Lower lobe of right lung (tissue), 2 donors: ENCODE measurements around the gene DLG5. TPM values are rescaled to one million over a fixed set of nuclear protein-coding genes. Genes with fewer than 3 reads are reported as not detected.

ENCODE experiments used
- ATAC-seq, 2 donors: fragments of 200-7000 bp; cut with Tn5 transposase; one replicate each; pipeline ENCODE4 v1.9.1; 2020 to 2022; ENCODE audit warnings: mild to moderate bottlenecking in 2 of 2, moderate library complexity in 2 of 2
- DNase-seq: peaks from one replicate; pipeline ENCODE4 v3.0.0-alpha.2; 2020
- H3K27ac ChIP-seq: fragments of 200-600 bp; one replicate; pipeline ENCODE4 v1.8.0; 2022
- H3K27me3 ChIP-seq: fragments of 200-600 bp; one replicate; pipeline ENCODE4 v1.8.0; 2022; ENCODE audit warnings: low read depth
- H3K36me3 ChIP-seq: fragments of 200-600 bp; one replicate; pipeline ENCODE4 v1.8.0; 2022; ENCODE audit warnings: mild to moderate bottlenecking
- H3K4me1 ChIP-seq: fragments of 200-600 bp; one replicate; pipeline ENCODE4 v1.8.0; 2022
- H3K4me3 ChIP-seq: fragments of 200-600 bp; one replicate; pipeline ENCODE4 v1.8.0; 2022; ENCODE audit warnings: mild to moderate bottlenecking
- H3K9me3 ChIP-seq: fragments of 200-600 bp; one replicate; pipeline ENCODE4 v1.8.0; 2022
- CTCF ChIP-seq: fragments of 200-600 bp; IDR thresholded peaks from one replicate; pipeline ENCODE4 v1.8.0; 2022; ENCODE audit warnings: antibody characterized with exemption, mild to moderate bottlenecking
- intact Hi-C: fragments of 100-400 bp; cut with DNase I; formaldehyde crosslinking; loops from one replicate; pipeline ENCODE4 v1.11.0; 2022
- total RNA-seq: library from RNA; stranded (reverse); fragmentation: NEBNext Ultra II Directional; extraction: Animal tissue kit (Norgen Biotek cat#: 25700); gene quantifications from one replicate; pipeline ENCODE4 v1.2.1, GENCODE V29; 2021
- donor health status: DM: no; HTN: yes; CAD: no; lungs with severe emphysema.

Gene DLG5
- total RNA-seq, 1 donor from 2014 or later, result 18.7 TPM

- Histone ChIP-seq H3K9me3 (no peaks in the 10 kb centered on the region), H3K4me3 (peak overlapping the region; percentile 90), H3K27me3 (no peaks in the 10 kb centered on the region), H3K36me3 (no peaks in the 10 kb centered on the region), H3K4me1 (peaks cover 29% of the 10 kb centered on the region), H3K27ac (peak overlapping the region; percentile 65)
- DNase-seq, result no peak
- peak; percentile 34 to 46 for ATAC-seq
- intact Hi-C loops, result no loop called here
- TF ChIP-seq CTCF, result no peak
These were observed 1.2 kb downstream of the DLG5 start for GRCh38 chr10:77925410-77925794.

- DNase-seq, result no peak
- no peak for ATAC-seq
- no peaks in the 10 kb centered on the region for H3K27me3 ChIP-seq
- peaks cover 34% of the 10 kb centered on the region for H3K4me1 ChIP-seq
- TF ChIP-seq CTCF, result no peak
- H3K4me3 ChIP-seq, result no peak overlapping the region
- no peak overlapping the region for H3K27ac ChIP-seq
- intact Hi-C loops, result no loop called here
- H3K9me3 ChIP-seq, result no peaks in the 10 kb centered on the region
- H3K36me3 ChIP-seq, result no peaks in the 10 kb centered on the region
These were observed 3.9 kb downstream of the DLG5 start for GRCh38 chr10:77922566-77923179.

- ATAC-seq (no peak), DNase-seq (no peak)
- intact Hi-C loops, result no loop called here
- H3K27me3 ChIP-seq, result no peaks in the 10 kb centered on the region
- TF ChIP-seq CTCF, result no peak
- no peak overlapping the region for H3K27ac ChIP-seq
- H3K4me1 ChIP-seq, result peaks cover 28% of the 10 kb centered on the region
- no peaks in the 10 kb centered on the region for H3K36me3 ChIP-seq
- no peaks in the 10 kb centered on the region for H3K9me3 ChIP-seq
- no peak overlapping the region for H3K4me3 ChIP-seq
These were observed 4.5 kb downstream of the DLG5 start for GRCh38 chr10:77922055-77922454.

GRCh38 chr10:77921395-77921794, 5.2 kb downstream of the DLG5 start:
- TF ChIP-seq CTCF, result no peak
- no peak overlapping the region for H3K4me3 ChIP-seq
- no peaks in the 10 kb centered on the region for H3K9me3 ChIP-seq
- peaks cover 28% of the 10 kb centered on the region for H3K4me1 ChIP-seq
- H3K36me3 ChIP-seq, result no peaks in the 10 kb centered on the region
- DNase-seq, result no peak
- H3K27ac ChIP-seq, result no peak overlapping the region
- no peaks in the 10 kb centered on the region for H3K27me3 ChIP-seq
- no peak for ATAC-seq
- intact Hi-C loops, result no loop called here

GRCh38 chr10:77920495-77920894, 6.1 kb downstream of the DLG5 start:
- intact Hi-C loops, result no loop called here
- no peak overlapping the region for H3K27ac ChIP-seq
- H3K36me3 ChIP-seq, result no peaks in the 10 kb centered on the region
- H3K27me3 ChIP-seq, result no peaks in the 10 kb centered on the region
- H3K9me3 ChIP-seq, result no peaks in the 10 kb centered on the region
- DNase-seq (no peak), ATAC-seq (peak in 1 of 2 donors; percentile 26)
- TF ChIP-seq CTCF, result no peak
- no peak overlapping the region for H3K4me3 ChIP-seq
- peaks cover 22% of the 10 kb centered on the region for H3K4me1 ChIP-seq
